Fibroblast of lung (primary cell): ENCODE measurements around the gene VAV2. TPM values are rescaled to one million over a fixed set of nuclear protein-coding genes. Genes with fewer than 3 reads are reported as not detected.

ENCODE experiments used
- DNase-seq, 2 donors: peaks; one replicate each; pipeline versions ENCODE4 v3.0.0 to v3.0.0-alpha.2; 2010; ENCODE audit warnings: low read depth in 2 of 2
- H2AFZ ChIP-seq: 2 replicates; pipeline ENCODE4 v1.5.1; 2012; ENCODE audit warnings: low read length, control low read depth, inconsistent platforms
- H3K27ac ChIP-seq: 2 replicates; pipeline ENCODE4 v1.5.1; 2011; ENCODE audit warnings: low read length, control low read depth; ENCODE audit not compliant: insufficient read depth
- H3K27me3 ChIP-seq: 2 replicates; pipeline ENCODE4 v1.5.1; 2011; ENCODE audit warnings: mild to moderate bottlenecking, low read length; ENCODE audit not compliant: control insufficient read depth, insufficient read depth
- H3K36me3 ChIP-seq: 2 replicates; pipeline ENCODE4 v1.5.1; 2011; ENCODE audit warnings: low read length; ENCODE audit not compliant: control insufficient read depth, insufficient read depth
- H3K4me1 ChIP-seq: 2 replicates; pipeline ENCODE4 v1.5.1; 2011; ENCODE audit warnings: low read length; ENCODE audit not compliant: control insufficient read depth, insufficient read depth; ENCODE audit errors: extremely low read depth
- H3K4me2 ChIP-seq: 2 replicates; pipeline ENCODE4 v1.5.1; 2011; ENCODE audit warnings: low read length, control low read depth; ENCODE audit not compliant: insufficient read depth; ENCODE audit errors: extremely low read depth
- H3K4me3 ChIP-seq, 4 experiments: fragments of 200-600 bp in 1 of 4; sonication (generic) in 1 of 4; replicated peaks in 1 of 4; 2 replicates each; pipeline ENCODE4 v1.5.1; 2011 to 2016; ENCODE audit warnings: low read length in 4 of 4, low read depth in 3 of 4, mild to moderate bottlenecking in 3 of 4, control low read depth in 2 of 4, inconsistent platforms in 1 of 4, mixed read lengths in 1 of 4; ENCODE audit not compliant: insufficient read depth in 1 of 4; ENCODE audit errors: control extremely low read depth in 1 of 4
- H3K79me2 ChIP-seq: 2 replicates; pipeline ENCODE4 v1.5.1; 2012; ENCODE audit warnings: mild to moderate bottlenecking, low read length, inconsistent platforms; ENCODE audit not compliant: control insufficient read depth, insufficient read depth
- H3K9ac ChIP-seq: 2 replicates; pipeline ENCODE4 v1.5.1; 2011; ENCODE audit warnings: mild to moderate bottlenecking, low read length, control low read depth; ENCODE audit not compliant: insufficient read depth
- H3K9me3 ChIP-seq: 2 replicates; pipeline ENCODE4 v1.5.1; 2012; ENCODE audit warnings: low read depth, low read length; ENCODE audit not compliant: control insufficient read depth, insufficient read depth
- H4K20me1 ChIP-seq: 2 replicates; pipeline ENCODE4 v1.5.1; 2011; ENCODE audit warnings: low read length; ENCODE audit not compliant: control insufficient read depth, insufficient read depth; ENCODE audit errors: extremely low read depth
- EZH2 ChIP-seq: IDR thresholded peaks from 2 replicates; pipeline ENCODE4 v1.5.1; 2012; ENCODE audit warnings: low read length, control low read depth, mild to moderate bottlenecking; ENCODE audit errors: missing control alignments
- polyA plus RNA-seq, 2 donors: library from polyadenylated mRNA; depleted of rRNA in 1 of 2; stranded (reverse) in 1 of 2; unstranded in 1 of 2; fragments of >200 nt; gene quantifications; 2 replicates each; pipeline ENCODE4 v1.2.1, GENCODE V29; 2011 to 2012; ENCODE audit warnings: missing spikeins in 1 of 2
- total RNA-seq: library from RNA; depleted of rRNA; stranded (reverse); fragments of >200 nt; gene quantifications from 2 replicates; pipeline ENCODE4 v1.2.1, GENCODE V29; 2014
- TF ChIP-seq, protein P1 (sequence below), 2 donors: IDR thresholded peaks in 1 of 2; conservative IDR thresholded peaks in 1 of 2; 1 replicate in 1 of 2; 2 replicates in 1 of 2; pipeline ENCODE4 v1.5.1; 2011 to 2012; ENCODE audit warnings: low read length in 2 of 2, control low read depth in 1 of 2, inconsistent platforms in 1 of 2, low read depth in 1 of 2, mild to moderate bottlenecking in 1 of 2

The VAV2 gene
- total and polyA plus RNA-seq, 2 donors (not counting 1 experiment from before 2014, with no cell fraction given): 13.7 to 17.7 TPM

- no peaks in the 10 kb centered on the region for H3K4me1 ChIP-seq
- H3K9ac ChIP-seq: no peak overlapping the region
- H4K20me1 ChIP-seq: no peaks in the 10 kb centered on the region
- H3K4me3 ChIP-seq: no peak overlapping the region
- no peak overlapping the region for H3K4me2 ChIP-seq
- H3K27ac ChIP-seq: no peak overlapping the region
- H3K79me2 ChIP-seq: peaks cover 11% of the 10 kb centered on the region
- no peak for DNase-seq
- no peaks in the 10 kb centered on the region for H3K9me3 ChIP-seq
- no peaks in the 10 kb centered on the region for H3K27me3 ChIP-seq
- TF ChIP-seq, protein P1, sequence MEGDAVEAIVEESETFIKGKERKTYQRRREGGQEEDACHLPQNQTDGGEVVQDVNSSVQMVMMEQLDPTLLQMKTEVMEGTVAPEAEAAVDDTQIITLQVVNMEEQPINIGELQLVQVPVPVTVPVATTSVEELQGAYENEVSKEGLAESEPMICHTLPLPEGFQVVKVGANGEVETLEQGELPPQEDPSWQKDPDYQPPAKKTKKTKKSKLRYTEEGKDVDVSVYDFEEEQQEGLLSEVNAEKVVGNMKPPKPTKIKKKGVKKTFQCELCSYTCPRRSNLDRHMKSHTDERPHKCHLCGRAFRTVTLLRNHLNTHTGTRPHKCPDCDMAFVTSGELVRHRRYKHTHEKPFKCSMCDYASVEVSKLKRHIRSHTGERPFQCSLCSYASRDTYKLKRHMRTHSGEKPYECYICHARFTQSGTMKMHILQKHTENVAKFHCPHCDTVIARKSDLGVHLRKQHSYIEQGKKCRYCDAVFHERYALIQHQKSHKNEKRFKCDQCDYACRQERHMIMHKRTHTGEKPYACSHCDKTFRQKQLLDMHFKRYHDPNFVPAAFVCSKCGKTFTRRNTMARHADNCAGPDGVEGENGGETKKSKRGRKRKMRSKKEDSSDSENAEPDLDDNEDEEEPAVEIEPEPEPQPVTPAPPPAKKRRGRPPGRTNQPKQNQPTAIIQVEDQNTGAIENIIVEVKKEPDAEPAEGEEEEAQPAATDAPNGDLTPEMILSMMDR (conservative IDR thresholded peaks at IDR 0.05 in 1 of 2, IDR thresholded peaks at IDR 0.05 in 1 of 2; ENCODE audit: low read depth in 1 of 2, low read length in 2 of 2): no peak
- TF ChIP-seq EZH2: no peak
- H3K36me3 ChIP-seq: no peaks in the 10 kb centered on the region
- H2AFZ ChIP-seq: no peak overlapping the region
Observed at GRCh38 chr9:133879615-133880014, 112.5 kb downstream of the VAV2 start.

DNA sequence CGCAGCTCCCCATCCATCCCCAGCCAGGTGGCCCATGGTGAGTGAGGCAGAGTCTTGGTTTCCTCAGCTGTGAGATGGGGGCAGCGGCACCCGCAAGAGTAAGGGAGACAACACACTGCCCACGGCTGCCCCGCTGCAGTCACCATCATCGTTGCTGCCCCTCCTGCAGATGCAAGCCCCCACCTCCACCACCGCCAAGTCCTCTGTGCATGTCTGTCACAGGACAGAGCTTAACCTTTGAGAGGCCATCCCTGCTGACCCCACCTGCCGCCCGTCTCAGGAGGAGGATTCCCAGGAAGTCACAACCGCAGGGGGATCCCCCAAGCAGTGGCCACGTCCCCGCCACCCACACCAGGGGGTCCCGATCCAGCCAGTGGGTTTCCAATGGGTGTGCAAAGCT lies 113.7 kb downstream of the VAV2 start:
- Histone ChIP-seq H3K27me3 (no peaks in the 10 kb centered on the region), H3K27ac (no peak overlapping the region), H3K36me3 (no peaks in the 10 kb centered on the region), H3K9ac (no peak overlapping the region), H3K4me1 (peaks cover 2% of the 10 kb centered on the region), H3K79me2 (peaks cover 11% of the 10 kb centered on the region), H2AFZ (no peak overlapping the region), H4K20me1 (no peaks in the 10 kb centered on the region), H3K4me2 (no peak overlapping the region), H3K4me3 (no peak overlapping the region), H3K9me3 (no peaks in the 10 kb centered on the region)
- DNase-seq: no peak
- TF ChIP-seq, protein P1 (conservative IDR thresholded peaks at IDR 0.05 in 1 of 2, IDR thresholded peaks at IDR 0.05 in 1 of 2; ENCODE audit: low read depth in 1 of 2, low read length in 2 of 2): no peak
- no peak for TF ChIP-seq EZH2

- Histone ChIP-seq H3K79me2 (peaks cover 9% of the 10 kb centered on the region), H3K4me1 (peaks cover 2% of the 10 kb centered on the region), H4K20me1 (no peaks in the 10 kb centered on the region), H3K27ac (no peak overlapping the region), H3K4me3 (no peak overlapping the region), H3K4me2 (no peak overlapping the region), H3K27me3 (no peaks in the 10 kb centered on the region), H3K36me3 (no peaks in the 10 kb centered on the region), H2AFZ (no peak overlapping the region), H3K9ac (no peak overlapping the region), H3K9me3 (no peaks in the 10 kb centered on the region)
- DNase-seq: no peak
- no peak for TF ChIP-seq EZH2
- TF ChIP-seq, protein P1 (conservative IDR thresholded peaks at IDR 0.05 in 1 of 2, IDR thresholded peaks at IDR 0.05 in 1 of 2; ENCODE audit: low read depth in 1 of 2, low read length in 2 of 2): no peak
Observed at GRCh38 chr9:133877967-133878366, 114.2 kb downstream of the VAV2 start.
